Glomerular visceral epithelial cell (primary cell): ENCODE data around the gene LRP2.
"Not testable (repeated sequence)": the region's sequence is repeated elsewhere in the genome, so short reads cannot be mapped to it uniquely, and the experiment has no call there.

Experiments
- DNase-seq: peaks from one replicate; pipeline ENCODE4 v3.0.0-alpha.2; 2016; ENCODE audit errors: extremely low spot score

Gene LRP2

GRCh38 chr2:169178364-169178763 is 184.0 kb downstream of the LRP2 start:
- DNase-seq: no peak

- no peak for DNase-seq
Measured at GRCh38 chr2:169175112-169175511, 187.2 kb downstream of the LRP2 start.

GRCh38 chr2:169173876-169174275 is 188.5 kb downstream of the LRP2 start:
- no peak for DNase-seq

- DNase-seq: no peak
Measured at GRCh38 chr2:169172914-169173313, 189.4 kb downstream of the LRP2 start.

- no peak for DNase-seq
Measured at GRCh38 chr2:169172151-169172735, 190.1 kb downstream of the LRP2 start.

- no peak for DNase-seq
Measured at GRCh38 chr2:169165791-169166190, 196.5 kb downstream of the LRP2 start.

GRCh38 chr2:169164311-169164710 is 198.0 kb downstream of the LRP2 start:
- DNase-seq: no peak

GRCh38 chr2:169162613-169163012 is 199.7 kb downstream of the LRP2 start:
- no peak for DNase-seq

- DNase-seq: no peak
Measured at GRCh38 chr2:169160926-169161481, 201.3 kb downstream of the LRP2 start.

GRCh38 chr2:169159686-169160085 is 202.6 kb downstream of the LRP2 start:
- no peak for DNase-seq

GRCh38 chr2:169158874-169159273 is 203.5 kb downstream of the LRP2 start:
- no peak for DNase-seq

GRCh38 chr2:169146220-169146619 is 216.1 kb downstream of the LRP2 start:
- no peak for DNase-seq

- DNase-seq: no peak
Measured at GRCh38 chr2:169143998-169144397, 218.3 kb downstream of the LRP2 start.

- DNase-seq: peak; percentile 65
Measured at GRCh38 chr2:169141713-169142352, 220.5 kb downstream of the LRP2 start.

GRCh38 chr2:169139993-169140767 is 222.2 kb downstream of the LRP2 start:
- DNase-seq: no peak

GRCh38 chr2:169139145-169139544 is 223.2 kb downstream of the LRP2 start:
- no peak for DNase-seq

- no peak for DNase-seq
Measured at GRCh38 chr2:169137924-169138323, 224.4 kb downstream of the LRP2 start.

GRCh38 chr2:169136885-169137534 is 225.3 kb downstream of the LRP2 start:
- DNase-seq: no peak

GRCh38 chr2:169136428-169136827 is 225.9 kb downstream of the LRP2 start:
- not testable (repeated sequence) for DNase-seq

GRCh38 chr2:169134272-169134671 is 228.1 kb downstream of the LRP2 start:
- not testable (repeated sequence) for DNase-seq

GRCh38 chr2:169131587-169132512 is 230.5 kb downstream of the LRP2 start:
- peak; percentile 57 for DNase-seq
